PC-9 (cell line): ENCODE data around the gene SETD6.

ENCODE experiments used
- EZH2 ChIP-seq: fragments of 200-600 bp; sonication (generic); IDR thresholded peaks from 2 replicates; pipeline ENCODE4 v1.8.0; 2017; ENCODE audit warnings: antibody characterized with exemption, low read depth
- TF ChIP-seq, protein P1 (sequence below): fragments of 200-600 bp; sonication (generic); conservative IDR thresholded peaks from 2 replicates; pipeline ENCODE4 v1.6.1; 2017; ENCODE audit warnings: mixed run types, antibody characterized with exemption, mild to moderate bottlenecking, moderate library complexity

DNA sequence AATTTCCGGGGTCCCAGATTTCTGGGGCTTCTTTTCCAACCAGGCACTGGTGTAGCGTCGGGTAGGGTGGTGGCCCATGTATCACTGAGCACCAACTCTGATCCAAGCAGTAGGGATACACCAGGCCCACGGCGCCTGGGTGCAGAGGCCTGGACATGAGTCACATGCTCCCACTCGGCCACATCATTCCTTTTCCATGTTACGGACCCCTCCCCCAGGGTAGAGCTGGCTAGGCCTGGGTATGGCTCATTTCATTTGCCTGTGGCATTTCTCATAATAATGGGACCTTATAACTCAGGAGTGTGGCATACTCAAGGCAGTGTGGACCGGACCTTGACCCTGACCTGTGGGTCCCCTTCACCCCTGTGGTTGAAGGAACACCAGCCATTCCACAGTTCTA, 33.4 kb upstream of the SETD6 start:
- TF ChIP-seq, protein P1, sequence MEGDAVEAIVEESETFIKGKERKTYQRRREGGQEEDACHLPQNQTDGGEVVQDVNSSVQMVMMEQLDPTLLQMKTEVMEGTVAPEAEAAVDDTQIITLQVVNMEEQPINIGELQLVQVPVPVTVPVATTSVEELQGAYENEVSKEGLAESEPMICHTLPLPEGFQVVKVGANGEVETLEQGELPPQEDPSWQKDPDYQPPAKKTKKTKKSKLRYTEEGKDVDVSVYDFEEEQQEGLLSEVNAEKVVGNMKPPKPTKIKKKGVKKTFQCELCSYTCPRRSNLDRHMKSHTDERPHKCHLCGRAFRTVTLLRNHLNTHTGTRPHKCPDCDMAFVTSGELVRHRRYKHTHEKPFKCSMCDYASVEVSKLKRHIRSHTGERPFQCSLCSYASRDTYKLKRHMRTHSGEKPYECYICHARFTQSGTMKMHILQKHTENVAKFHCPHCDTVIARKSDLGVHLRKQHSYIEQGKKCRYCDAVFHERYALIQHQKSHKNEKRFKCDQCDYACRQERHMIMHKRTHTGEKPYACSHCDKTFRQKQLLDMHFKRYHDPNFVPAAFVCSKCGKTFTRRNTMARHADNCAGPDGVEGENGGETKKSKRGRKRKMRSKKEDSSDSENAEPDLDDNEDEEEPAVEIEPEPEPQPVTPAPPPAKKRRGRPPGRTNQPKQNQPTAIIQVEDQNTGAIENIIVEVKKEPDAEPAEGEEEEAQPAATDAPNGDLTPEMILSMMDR, result no peak
- TF ChIP-seq EZH2, result no peak
